PC-9 (cell line): Measurements from ENCODE around the gene MAST4.

Experiments used
- CTCF ChIP-seq: fragments of 200-600 bp; sonication (generic); conservative IDR thresholded peaks from 2 replicates; pipeline ENCODE4 v1.6.1; 2017; ENCODE audit warnings: mixed run types, antibody characterized with exemption, mild to moderate bottlenecking, moderate library complexity
- EZH2 ChIP-seq: fragments of 200-600 bp; sonication (generic); IDR thresholded peaks from 2 replicates; pipeline ENCODE4 v1.8.0; 2017; ENCODE audit warnings: antibody characterized with exemption, low read depth

GRCh38 chr5:66615136-66615535, 18.9 kb downstream of the MAST4 start:
- TF ChIP-seq EZH2: no peak
- no peak for TF ChIP-seq CTCF
